ENCODE results near the gene FABP2. TPM values are rescaled to one million over a fixed set of nuclear protein-coding genes. Genes with fewer than 3 reads are reported as not detected.
"Not testable (repeated sequence)": the region's sequence is repeated elsewhere in the genome, so short reads cannot be mapped to it uniquely, and the experiment has no call there.

Gene FABP2
- total RNA-seq, 1 donor from 2014 or later, result not detected

GRCh38 chr4:119313237-119313636, 8.7 kb downstream of the FABP2 start:
- ATAC-seq (no peak), DNase-seq (ENCODE audit: low spot score) (no peak)

- DNase-seq (ENCODE audit: low spot score) (no peak), ATAC-seq (no peak)
These were observed 11.1 kb downstream of the FABP2 start for GRCh38 chr4:119310826-119311225.

DNA sequence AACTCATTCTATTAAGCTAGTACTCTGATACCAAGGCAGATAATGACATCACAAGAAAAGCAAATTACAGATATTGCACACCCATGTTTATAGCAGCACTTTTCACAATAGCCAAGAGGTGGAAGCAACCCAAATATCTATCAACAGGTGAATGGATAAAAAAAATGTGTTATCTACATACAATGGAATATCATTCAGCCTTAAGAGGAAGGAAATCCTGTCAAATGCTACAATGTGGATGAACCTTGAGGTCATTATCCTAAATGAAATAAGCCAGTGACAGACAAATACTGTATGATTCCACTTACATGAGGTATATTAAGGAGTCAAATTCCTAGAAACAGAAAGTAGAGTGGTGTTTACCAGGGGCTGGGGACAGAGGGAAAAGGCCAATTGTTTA, 14.3 kb downstream of the FABP2 start:
- no peak for ATAC-seq
- DNase-seq (ENCODE audit: low spot score), result no peak

- DNase-seq (ENCODE audit: low spot score) (no peak), ATAC-seq (no peak)
These were observed 17.5 kb downstream of the FABP2 start for GRCh38 chr4:119304431-119304830.

- DNase-seq (ENCODE audit: low spot score), result no peak
- no peak for ATAC-seq
These were observed 18.2 kb downstream of the FABP2 start for GRCh38 chr4:119303587-119304305.

DNA sequence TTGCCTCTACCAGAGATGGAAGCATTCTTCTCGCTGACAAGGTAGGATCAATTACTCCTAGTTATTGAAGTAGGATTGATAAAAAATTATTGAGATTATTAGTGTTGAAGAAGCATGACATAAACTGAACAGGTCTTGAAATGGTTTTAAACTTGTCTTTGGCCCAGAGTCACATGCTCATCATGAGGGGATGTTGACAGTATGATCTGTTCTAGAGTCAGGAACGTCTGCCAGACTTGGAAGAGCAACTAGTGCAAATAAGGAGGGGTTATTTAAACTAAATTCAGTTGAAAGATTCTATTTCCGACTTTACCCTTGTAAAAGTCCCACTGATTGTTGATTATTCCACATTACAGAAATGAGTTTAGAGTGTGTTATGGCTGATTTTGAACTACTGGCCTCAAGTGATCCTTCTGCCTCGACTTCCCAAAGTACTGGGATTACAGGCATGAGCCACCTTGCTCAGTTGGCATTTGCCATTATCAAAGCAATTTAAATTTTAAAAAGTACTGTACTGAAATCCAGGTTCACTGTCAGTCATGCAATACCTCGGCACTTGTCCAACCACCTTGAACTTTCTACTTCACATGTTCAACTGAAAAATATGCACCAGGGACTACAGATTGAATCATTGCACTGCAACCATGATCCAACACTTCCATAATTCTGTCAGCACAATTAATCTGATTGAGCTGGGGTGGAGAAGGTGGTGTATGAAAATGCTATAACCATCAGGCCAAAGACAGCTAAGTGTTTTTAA, 19.7 kb downstream of the FABP2 start:
- peak; percentile 60 for DNase-seq (ENCODE audit: low spot score)
- ATAC-seq, result peak; percentile 24

DNA sequence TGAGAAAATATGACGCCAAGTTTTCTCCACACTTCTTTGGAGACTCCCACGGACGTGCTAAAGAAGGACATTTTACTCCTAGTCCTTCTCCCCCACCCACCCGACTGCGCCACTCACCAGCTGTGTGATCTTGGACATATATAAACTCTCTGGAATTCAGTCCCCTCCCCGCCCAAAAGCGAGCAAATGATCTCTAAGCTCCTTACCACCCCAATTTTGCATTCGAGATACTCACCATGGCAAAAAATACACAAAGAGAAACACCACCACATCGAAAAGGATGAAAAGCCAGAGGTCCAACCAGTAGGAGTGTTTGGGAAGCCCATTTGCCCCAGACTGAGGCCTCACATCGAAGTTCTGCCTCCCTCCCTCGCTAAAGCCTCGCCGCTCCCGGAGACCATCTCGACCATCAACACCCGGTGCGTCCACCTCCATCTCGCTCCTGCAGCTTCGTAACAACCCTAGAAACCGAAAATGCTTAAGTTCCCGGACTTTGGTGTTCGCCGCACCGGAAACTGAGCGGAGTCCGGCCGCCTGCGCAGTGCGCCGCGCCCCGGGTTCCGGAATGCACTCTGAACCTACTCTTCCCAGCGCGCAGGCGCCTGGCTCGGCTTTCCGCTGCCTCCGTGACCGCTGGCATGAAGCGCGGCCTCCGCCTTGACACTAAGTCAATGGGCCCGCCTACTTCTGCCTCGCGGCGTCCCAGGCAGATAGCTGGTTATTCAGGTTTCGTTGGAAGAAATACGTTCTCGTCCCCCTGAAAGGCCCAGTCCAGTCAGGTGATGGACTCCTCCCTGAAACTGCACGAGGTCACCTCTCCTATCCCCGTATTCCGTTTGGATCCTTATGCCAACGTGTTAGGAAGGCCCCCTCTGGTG, 21.6 kb downstream of the FABP2 start:
- ATAC-seq (peak; percentile 89), DNase-seq (ENCODE audit: low spot score) (peak; percentile 98)

GRCh38 chr4:119299741-119300100, 22.2 kb downstream of the FABP2 start:
- DNase-seq (ENCODE audit: low spot score) (no peak), ATAC-seq (peak; percentile 3)

GRCh38 chr4:119299260-119299671, 22.7 kb downstream of the FABP2 start:
- peak; percentile 56 for ATAC-seq

GRCh38 chr4:119297795-119298194, 24.1 kb downstream of the FABP2 start:
- no peak for DNase-seq (ENCODE audit: low spot score)
- ATAC-seq, result no peak

More at GRCh38 chr4:119299260-119299671, 22.7 kb downstream of the FABP2 start:
- no peak for DNase-seq (ENCODE audit: low spot score)

GRCh38 chr4:119296356-119296755, 25.6 kb downstream of the FABP2 start:
- DNase-seq (ENCODE audit: low spot score) (no peak), ATAC-seq (no peak)

DNA sequence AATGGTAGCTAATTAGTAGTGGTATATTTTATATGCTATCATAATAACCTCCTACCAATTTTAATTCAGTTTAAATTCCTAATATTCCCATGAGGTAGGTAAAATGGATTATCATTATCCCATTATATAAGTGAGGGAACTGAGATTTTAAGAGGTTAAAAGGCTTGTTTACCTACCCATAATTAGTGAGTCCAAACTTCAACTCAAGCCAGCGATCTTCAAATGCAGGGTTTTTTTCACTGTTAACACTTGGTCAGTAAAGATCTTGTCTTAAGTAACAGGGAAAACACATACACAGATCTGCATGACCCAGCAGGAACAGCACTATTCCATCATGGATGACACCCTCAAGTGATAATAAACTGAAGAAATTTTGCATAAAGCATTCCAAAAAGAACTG, 31.3 kb downstream of the FABP2 start:
- DNase-seq (ENCODE audit: low spot score) (no peak), ATAC-seq (peak; percentile 75)

GRCh38 chr4:119289313-119289712, 32.6 kb downstream of the FABP2 start:
- ATAC-seq, result no peak
- DNase-seq (ENCODE audit: low spot score), result no peak

- ATAC-seq (peak; percentile 66), DNase-seq (ENCODE audit: low spot score) (no peak)
These were observed 35.4 kb downstream of the FABP2 start for GRCh38 chr4:119286377-119287002.

DNA sequence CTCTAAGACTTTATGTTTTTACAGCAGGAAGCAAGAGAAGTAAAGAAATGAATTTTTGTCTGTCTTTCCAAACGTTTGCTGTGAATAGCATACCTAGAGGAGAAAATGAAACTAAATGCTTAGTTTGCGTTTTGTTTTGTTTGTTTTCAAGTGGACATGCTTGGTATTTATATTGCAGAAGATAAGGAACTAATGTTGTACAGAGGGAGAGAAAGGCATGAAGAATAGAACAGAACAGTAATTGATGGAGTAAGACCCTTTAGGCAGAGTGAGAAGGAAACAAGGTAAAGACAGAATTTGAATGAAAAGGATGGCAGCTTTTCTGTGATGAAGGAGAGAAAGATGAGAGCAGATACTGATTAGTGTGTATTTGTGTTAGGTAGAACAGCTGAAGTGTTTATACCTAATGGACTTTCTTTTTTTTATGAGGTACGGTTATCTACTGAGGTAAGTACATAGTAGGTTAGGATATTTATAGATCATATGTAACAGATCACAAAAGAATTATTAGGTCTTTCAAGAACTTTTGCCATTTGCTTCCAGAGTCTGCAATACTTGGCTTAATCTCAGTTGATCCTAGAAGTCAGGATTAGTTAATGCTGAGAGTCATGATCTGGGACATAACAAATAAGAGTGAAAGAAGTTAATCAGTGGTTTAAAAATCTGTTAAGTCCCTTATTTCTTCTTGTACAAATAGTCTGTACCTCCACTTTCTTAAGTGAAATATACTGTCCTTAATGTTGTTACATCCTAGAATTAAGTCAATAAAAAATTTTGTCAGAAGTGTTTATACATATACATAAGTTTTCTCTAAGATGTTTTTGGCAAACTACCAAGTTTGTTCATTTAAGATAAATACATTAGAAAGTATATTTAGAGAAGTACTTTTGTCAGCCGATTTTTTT, 36.8 kb downstream of the FABP2 start:
- no peak for DNase-seq (ENCODE audit: low spot score)

DNA sequence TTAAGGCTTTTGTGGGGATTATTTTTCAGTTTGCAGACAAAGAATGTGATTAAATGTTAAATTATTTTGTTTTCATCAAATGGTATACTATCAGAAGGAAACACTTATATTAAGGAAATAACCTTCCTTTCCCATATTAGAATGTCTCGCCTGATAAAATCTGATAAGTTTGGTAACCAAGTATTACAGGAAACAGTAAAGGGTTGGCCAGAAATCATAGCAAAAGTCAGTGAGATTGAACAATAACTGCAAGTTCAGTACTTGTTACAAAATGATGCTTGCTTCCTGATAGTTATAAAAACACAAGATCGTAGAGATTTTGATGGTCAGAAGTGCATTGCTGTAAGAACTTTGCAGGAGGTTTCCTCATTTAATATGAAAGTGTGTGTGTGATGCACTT, 40.5 kb downstream of the FABP2 start:
- no peak for ATAC-seq
- DNase-seq (ENCODE audit: low spot score), result no peak

More for the DNA sequence above, 36.8 kb downstream of the FABP2 start:
- peak; percentile 82 for ATAC-seq

DNA sequence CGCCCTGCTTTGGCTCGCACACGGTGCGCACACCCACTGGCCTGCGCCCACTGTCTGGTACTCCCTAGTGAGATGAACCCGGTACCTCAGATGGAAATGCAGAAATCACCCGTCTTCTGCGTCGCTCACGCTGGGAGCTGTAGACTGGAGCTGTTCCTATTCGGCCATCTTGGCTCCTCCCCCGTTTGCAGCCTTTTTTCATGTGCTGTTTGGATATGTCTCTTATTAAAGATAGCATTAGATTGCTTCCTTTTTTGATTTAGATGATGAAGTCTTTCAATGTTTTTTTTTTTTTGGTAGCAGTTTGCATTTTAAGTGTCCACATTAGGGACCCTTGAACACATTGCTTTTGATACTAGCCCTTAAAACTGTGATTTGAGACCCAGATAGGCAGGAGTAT, 42.0 kb downstream of the FABP2 start:
- not testable (repeated sequence) for DNase-seq (ENCODE audit: low spot score); ATAC-seq

- ATAC-seq; DNase-seq (ENCODE audit: low spot score): not testable (repeated sequence)
These were observed 42.4 kb downstream of the FABP2 start for GRCh38 chr4:119279541-119279940.

GRCh38 chr4:119271361-119272085, 50.4 kb downstream of the FABP2 start:
- no peak for ATAC-seq
- no peak for DNase-seq (ENCODE audit: low spot score)
